ENCODE data around the gene ITPK1.
"Not testable (repeated sequence)": the region's sequence is repeated elsewhere in the genome, so short reads cannot be mapped to it uniquely, and the experiment has no call there.

Gene ITPK1

DNA sequence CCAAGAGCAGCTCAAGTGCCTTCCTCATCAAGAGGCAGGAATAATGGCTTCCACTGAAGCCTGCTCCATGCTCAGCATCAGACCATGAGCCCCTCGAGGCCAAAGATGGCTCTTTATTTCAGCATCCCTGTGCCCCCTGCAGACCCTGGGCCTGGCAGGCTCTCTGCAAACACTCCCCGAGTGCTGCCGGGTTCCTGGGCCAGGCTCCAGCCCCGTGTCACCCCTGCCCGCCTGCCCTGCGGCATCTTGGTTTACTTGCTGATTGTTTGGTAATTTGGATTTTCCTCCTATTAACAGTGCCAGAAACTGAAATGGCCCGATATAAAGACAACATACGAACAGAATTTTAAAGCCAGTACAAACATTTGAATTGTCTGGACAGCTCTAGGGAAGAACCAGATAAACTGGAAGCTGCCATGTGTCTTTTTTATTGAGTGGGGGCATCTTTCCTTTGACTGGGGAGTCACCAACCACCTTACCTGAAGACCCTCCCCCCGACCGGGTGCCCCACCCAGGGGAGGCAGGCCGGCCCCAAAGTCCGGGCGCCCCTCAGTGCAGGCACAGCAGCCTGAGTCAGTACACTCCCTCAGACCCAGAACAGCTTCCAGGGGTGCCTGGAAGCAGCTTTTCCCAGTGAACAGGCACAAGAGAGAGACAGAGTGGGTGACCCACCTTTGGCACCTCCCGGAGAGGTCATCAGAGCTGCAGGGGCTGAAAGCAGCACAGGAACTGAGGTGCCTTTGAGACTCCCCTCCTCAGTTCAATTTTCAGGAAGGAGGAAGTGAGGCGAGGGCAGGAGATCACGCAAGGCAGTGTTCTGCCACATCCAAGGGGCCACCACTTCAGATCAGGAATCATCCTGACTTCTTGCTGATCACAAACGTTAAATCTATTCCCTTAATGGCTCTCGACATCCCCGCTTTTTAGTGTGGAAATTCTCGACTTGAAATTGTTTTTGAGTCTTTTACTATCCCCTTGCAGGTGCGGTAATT is 30.6 kb downstream of the ITPK1 start:
- DNase-seq (ENCODE audit: low read depth, low spot score) = no peak

DNA sequence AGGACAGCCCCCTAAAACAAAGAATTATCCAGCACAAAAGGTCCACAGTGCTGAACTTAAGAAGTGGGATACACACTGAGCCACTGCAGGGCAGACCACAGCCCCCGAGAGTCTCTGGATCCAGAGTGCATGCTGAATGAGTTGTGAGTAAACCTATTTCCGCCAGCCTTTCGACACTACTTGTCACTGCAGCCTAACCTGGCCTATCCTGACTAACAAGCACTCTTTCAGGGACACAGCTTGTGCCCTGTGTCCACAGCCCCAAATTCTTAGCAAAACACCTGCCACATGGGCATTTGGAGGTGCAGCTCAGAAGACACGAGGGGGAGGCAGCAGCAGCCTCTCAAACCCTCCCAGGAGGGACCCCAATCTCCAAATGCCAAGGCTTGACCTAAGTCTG is 31.3 kb downstream of the ITPK1 start:
- DNase-seq (ENCODE audit: low read depth, low spot score) = no peak

DNA sequence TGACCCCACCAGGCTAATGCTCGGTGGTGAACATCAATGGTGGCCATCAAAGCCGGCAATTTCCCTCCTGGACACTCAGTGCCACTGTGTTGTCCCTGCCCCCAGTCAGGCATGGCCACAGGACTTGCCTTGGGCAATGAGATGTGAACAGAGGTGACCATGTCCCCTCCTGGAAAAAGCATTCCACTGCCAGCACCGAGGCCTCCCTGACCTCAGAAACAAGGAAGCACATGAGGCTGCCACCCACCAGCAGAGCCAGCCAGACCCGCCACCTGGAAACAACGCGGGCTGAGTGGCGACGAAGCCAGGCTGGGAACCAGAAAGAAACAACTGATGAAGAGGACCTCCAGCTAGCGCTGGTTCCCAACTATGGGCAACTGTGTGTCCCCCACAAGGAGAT is 31.8 kb downstream of the ITPK1 start:
- DNase-seq (ENCODE audit: low read depth, low spot score) = no peak

DNA sequence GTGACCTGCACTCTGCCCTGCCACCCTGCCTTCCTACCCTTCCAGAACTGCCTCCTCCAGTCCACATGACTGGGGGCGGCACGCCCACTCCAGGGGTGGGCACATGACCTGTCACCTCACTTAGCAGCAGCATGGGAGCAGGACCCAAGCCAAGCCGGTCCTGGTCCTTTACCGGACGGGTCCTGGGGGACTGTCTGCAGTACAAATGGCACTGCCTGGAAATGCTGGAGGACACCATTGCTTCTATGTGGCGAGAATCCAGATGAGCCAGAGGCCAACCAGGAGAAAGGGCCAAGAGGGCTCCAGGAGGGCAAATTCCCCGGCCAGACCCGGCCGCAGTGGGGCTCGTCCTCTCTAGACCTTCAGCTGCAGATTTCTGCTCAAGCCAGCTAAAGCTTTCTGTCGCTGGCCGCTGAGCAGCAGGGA is 33.1 kb downstream of the ITPK1 start:
- DNase-seq (ENCODE audit: low read depth, low spot score) = no peak

DNA sequence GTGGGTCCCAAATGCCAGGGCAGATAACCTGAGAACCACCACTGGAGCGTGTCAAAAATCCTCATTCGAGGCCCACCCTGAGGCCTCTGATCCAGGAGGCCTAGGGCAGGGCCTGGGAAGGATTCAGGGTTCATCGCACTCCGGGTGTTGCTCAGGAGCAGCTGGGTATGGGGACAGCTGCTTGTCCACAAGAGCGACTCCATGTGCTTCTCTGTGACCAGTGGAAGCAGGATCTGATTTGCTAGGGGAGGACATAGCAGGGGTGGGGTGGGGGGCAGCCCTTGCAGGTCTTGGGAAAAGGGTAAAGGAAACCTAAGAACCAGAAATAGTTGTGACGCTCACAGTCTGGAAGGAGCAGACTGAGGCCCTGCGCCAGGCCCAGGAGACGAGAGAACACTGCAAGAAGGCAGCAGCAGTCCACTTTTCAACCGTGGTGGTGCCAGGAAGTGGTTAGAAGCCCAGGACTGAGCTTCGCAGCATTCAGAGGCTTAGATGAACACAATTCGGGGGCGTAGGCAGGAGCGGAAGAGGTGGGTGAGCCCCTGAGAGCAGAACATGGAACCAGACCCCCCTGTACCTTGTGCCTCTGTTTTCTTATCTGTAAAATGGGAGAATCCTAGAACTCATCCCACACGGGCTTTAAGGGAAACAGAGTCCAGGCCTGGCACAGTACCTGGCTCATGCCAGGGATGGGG is 33.7 kb downstream of the ITPK1 start:
- DNase-seq (ENCODE audit: low read depth, low spot score) = no peak

DNA sequence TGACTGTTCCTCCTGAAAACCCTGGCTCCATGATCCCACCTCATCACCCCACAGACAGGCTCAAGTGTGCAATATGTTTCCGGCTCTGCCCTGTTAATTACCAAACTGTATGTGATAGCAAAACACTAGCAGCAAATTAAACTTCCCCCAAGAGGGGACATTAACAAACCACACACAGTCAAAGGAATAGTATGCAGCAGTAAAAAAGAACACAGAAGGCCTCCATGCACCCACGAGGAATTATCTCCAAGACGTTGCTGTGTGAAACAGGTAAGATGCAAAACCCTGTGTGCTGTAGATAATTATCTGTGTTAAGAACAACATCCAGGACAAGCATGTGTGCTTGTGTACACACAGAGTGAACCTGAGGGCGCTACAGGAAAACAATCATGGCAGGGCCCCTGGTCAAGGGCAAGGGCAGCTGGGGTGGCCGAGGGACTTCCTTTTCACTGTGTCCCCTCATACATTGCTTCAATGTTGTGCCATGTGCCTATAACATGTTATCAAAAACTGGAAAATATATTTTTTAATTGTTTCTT is 35.8 kb downstream of the ITPK1 start:
- DNase-seq (ENCODE audit: low read depth, low spot score) = no peak

DNA sequence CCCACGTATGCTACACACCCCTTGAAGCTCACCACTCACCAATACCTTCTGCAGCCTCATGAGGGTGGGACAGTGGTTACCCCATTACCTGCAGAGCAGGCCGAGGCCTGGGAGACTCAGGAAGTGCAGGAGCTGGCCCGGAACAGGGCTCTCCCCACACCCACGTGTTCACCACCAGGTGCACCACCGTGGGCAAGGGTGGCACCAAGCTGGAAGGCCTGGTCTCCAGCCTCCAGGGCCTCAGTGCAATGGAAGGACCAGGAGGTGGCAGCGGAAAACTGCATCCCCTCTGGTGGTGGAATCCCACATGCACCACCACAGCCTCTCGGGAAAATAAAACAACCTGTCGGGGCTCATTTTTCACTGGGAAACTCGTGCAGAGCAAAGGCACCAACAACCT is 36.4 kb downstream of the ITPK1 start:
- DNase-seq (ENCODE audit: low read depth, low spot score) = no peak

DNA sequence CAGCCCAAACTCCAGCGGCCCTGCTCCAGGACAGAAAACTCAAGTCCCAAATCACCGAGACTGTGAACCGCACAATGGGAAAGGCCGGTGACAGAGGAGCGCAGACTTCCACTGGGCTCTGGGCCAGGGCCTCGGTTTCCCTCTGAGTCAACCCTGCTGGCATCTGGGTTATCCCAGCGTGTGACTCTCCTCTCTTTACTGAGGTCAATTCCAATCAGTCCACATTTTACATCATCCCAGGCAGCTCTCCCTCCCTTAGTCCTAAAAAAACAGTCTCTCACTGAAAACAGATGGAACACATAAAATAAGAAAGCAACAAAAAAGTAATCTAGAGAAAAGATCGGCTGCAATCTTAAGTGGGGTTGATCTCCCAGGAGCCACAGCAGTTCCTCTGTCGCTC is 36.9 kb downstream of the ITPK1 start:
- DNase-seq (ENCODE audit: low read depth, low spot score) = peak; percentile 59

DNA sequence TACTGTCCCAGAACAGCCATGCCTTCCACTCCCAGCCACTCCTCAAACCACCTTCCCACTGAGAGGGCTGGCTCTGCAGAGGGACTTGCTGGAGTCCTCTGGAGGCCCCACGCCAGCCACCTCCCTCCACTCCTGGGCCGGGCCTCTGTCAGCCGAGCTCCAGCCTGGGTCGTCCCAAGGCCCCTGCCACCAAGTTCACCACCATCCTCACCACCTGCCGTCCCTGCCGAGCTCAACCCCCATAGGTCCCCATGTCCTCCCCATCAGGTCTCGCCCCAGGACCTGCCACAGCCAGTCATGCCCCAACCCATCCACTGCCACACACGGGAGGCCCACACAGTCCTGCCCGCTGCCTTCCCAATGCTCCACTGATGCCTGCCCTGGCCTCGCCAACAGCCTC is 39.0 kb downstream of the ITPK1 start:
- no peak for DNase-seq (ENCODE audit: low read depth, low spot score)

DNA sequence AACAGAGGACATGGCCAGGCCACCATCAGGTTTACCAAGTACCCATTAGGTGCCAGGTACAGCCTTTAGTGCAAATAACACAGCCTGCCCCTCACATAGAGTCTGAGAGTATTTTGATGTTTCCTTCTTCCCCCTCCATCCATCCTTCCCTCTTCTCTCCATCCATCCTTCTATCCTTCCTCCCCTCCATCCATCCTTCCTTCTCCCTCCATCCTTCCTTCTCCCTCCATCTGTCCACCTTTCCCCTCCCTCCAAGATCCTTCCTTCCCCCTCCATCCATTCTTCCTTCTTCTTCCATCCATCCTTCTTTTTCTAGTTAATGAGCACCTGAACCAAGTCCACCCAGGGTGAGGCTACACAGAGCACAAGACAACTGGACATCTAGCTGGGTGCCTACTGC is 39.8 kb downstream of the ITPK1 start:
- DNase-seq (ENCODE audit: low read depth, low spot score) = no peak

DNA sequence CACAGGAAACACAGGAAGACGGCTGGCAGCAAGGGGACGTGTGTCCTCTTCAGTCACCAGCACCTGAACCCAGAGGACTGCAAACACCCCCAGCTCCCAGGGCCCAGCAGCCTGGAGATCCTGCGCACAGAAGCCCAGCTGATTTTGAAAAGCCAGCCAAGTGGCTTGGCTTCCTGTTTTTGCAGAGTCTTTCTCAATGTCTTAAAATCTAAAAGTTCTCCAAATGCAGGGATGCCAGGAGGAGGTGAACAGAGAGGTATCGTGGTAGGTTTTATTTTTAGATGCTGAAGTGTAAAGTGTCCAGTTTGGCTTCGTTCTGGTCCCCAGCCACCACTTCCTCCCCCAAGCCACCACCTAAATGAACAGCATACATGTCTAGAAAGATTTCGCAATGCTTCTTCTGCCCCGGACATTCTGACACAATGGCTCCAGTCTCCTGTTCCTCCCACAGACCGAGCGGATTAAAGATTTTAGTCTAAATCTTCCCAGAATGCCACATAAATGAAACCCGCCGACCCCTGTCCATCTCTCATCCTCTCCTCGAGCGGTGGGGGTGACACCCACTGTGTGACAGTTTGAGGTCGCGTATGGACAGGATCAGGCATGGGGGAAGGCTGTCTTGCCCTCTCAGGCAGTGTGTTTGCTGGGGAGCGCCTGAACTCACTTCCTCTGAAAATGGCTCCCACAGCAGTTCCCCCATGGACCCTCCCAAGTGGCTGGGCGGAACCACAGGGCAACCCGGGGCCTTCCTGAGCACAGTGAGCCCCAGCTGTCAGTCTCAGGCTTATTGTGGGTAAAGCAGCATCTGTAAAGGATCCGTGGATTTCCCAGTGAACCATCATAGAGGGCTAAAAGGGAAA is 41.6 kb downstream of the ITPK1 start:
- DNase-seq (ENCODE audit: low read depth, low spot score) = no peak

DNA sequence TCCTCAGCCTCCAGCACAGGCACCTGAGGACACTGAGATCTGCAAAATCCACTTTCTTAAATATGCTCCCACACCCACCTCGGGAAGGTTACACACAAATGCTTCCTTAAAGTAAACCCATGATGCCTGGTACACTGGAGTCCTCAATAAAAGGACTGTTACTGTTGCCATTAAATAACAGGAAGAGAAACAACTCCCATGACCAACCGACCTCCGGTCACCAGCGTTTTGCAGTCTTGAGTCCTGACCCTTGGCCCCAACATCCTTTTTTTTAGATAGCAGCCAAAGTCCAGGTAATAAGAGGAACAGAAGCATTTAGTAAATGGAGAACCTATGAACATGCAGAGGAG is 42.4 kb downstream of the ITPK1 start:
- no peak for DNase-seq (ENCODE audit: low read depth, low spot score)

DNA sequence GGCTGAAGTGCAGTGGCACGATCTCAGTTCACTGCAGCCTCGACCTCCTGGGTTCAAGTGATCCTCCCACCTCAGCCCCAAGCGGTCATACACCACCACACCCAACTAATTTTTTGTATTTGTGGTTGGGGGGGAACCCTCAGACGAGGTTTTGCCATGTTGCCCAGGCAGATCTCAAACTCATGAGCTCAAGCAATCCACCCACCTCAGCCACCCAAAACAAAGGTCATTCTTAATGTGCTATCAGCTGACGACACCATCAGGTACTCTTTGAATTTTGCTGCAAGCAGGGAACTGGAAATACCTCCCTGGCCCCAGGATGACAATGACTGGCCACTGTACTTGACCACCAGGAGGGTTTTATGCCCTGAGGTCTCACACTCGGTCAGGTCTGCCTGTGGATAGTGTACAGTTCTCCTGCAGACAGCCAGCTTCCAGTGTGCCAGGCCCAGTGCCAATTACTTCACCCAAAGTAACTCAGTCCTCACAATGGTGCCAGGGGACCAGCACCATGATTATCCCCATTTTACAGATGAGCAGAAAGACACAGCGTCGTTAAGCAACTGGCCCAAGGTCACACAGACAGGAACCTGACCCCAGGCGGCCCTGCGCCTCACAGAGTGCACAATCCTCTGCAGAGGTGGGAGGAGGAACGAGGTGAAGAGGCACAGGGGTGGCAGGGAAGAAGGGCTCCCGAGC is 42.9 kb downstream of the ITPK1 start:
- no peak for DNase-seq (ENCODE audit: low read depth, low spot score)

DNA sequence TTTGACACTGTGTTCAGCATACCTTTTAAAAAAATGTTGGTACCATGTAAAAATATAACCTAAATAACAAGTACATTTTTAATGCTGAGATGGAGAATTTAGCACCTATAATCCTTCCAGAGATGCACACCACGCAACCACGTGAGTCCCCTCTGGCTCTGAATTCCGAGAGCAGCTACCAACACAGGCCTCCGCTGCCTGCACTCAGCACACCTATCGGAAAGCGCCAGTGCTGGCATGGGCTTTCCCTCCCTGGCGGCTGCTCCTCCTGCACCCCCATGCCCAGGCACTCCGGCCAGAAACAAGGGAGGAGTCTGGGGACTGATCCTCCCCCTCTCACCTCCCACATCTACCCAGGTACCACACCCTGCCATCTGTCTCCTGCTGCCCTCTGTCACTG is 47.0 kb downstream of the ITPK1 start:
- no peak for DNase-seq (ENCODE audit: low read depth, low spot score)

DNA sequence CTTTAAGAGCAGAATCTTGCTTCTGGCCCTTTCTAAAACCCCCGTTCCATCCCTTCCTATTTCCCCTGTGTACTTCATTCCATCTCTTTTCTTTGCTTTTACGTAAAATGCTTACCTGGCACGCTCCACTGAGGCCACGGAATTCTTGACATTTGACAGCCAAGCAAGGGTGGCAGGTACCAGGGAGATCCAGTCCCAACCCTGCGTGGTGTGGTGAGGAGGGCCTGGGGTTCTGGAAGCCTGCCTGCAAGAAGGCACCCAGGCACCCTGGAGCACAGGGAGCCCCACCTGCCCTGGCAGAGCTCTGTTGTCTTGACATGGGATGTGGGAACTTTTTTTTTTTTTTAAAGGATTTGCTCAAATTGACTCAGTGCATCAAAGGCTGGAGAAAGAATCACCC is 48.6 kb downstream of the ITPK1 start:
- DNase-seq (ENCODE audit: low read depth, low spot score) = no peak

DNA sequence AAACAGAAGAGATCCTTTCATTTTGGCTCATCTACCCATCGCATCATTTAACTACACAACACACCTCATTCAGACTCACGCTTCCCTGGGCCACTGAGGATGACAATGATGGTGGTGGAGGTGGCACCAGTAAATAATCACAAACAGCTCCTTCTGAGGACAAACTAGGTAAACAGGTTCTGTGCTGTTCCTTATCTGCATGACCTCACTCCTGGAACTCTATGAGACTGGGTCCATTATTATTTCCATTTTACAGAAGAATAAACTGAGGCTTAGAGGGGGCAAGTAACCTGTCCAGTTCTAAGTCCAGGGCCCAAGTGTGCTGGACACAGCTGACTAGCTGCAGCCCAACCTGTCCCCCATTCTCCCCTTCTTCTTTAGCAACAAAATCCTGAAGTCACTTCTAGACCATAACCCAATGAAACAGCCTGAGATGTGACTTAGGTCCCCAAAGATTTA is 50.4 kb downstream of the ITPK1 start:
- DNase-seq (ENCODE audit: low read depth, low spot score) = no peak

DNA sequence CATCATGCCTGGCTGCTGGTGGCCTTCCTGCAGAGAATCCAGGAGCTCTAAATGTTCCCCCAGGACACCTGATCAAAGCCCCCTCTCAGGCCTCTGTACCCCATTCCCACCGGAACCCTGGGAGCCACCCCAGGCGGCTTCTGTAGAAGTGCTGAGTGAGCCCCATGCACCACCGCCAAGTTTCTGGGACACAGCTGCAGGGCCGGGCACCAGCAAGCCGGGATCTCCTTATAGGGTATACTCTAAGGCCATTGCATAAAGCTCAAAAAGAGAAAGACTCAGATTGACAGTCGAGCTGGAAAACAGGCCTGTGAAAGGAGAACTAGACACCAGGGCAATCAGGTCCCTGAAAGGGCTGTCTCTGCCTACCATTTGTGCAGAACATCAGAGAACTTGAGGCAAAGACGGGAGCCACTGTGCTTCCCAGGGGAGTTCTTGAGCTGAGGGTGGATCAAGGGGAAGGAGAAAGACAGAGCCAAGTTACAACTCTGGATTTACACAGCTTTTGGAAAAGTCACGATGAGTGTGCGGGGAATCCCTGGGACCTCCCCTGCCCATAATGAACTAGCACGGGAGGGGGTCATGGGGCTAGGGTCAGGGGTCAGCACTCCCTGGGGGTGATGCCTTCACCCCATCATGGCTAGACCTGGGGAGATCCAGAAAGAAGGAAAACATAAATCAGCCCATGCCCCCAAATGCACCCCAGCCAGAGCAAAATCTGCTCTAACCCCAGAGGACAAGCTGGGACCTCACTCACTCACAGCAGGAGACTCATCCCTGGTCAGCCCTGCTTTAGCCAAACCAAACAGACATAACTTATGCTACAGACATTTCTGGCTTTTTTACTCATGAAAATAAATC is 51.1 kb downstream of the ITPK1 start:
- DNase-seq (ENCODE audit: low read depth, low spot score) = no peak

DNA sequence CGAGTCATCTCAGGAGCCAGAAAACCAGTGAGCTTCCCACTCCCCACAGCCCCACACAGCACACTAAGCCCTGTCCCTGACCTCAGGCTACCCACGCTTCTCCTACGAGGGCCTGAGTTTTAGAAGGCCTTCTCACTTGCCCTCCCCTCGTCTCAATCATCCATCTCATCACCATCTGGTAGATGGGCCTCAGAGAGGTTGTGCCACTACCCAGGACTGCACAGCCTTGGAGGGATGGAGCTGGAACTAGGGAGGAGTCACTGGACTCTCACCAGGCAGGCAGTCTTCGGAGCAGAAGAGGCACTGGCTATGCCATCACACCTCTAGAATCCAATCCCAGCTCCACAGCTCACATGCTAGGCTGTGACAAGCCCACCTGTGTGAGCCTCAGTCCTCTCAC is 52.3 kb downstream of the ITPK1 start:
- DNase-seq (ENCODE audit: low read depth, low spot score) = no peak

DNA sequence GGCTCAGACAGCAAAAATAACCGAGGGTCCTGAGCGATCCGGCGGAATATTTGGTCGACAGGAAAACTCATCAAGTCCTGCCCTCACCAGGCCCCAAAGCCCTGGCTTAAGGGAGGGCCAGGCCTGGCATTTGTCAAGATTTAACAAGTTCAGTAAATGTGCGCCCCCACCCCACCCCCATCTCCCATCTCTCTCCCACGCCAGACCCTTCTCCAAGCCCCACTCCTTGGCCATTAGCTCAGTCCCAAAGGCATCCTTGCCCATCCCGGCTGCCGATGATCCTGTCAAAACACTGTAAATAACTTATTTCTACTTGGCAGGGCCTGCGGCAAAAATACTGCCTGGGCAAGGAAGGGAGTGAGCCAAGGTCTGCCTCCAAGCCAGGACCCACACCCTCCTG is 52.8 kb downstream of the ITPK1 start:
- DNase-seq (ENCODE audit: low read depth, low spot score) = no peak

DNA sequence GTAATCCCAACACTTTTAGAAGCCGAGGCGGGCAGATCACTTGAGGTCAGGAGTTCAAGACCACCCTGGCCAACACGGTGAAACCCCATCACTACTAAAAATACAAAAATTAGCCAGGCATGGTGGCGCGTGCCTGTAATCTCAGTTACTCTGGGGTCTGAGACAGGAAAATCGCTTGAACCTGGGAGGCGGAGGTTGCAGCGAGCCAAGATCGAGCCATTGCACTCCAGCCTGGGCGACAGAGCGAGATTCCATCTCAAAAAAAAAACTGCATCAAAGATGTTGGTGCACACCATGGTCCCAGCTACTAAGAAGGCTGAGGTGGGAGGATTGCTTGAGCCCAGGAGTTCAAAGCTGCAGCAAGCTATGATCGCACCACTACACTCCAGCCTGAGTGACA is 53.7 kb downstream of the ITPK1 start:
- not testable (repeated sequence) for DNase-seq (ENCODE audit: low read depth, low spot score)
